ENCODE data around the gene DAW1.

DAW1 gene

GRCh38 chr2:227862227-227862740 lies 9.1 kb upstream of the DAW1 start:
- no peak for DNase-seq (ENCODE audit: low read depth)

DNA sequence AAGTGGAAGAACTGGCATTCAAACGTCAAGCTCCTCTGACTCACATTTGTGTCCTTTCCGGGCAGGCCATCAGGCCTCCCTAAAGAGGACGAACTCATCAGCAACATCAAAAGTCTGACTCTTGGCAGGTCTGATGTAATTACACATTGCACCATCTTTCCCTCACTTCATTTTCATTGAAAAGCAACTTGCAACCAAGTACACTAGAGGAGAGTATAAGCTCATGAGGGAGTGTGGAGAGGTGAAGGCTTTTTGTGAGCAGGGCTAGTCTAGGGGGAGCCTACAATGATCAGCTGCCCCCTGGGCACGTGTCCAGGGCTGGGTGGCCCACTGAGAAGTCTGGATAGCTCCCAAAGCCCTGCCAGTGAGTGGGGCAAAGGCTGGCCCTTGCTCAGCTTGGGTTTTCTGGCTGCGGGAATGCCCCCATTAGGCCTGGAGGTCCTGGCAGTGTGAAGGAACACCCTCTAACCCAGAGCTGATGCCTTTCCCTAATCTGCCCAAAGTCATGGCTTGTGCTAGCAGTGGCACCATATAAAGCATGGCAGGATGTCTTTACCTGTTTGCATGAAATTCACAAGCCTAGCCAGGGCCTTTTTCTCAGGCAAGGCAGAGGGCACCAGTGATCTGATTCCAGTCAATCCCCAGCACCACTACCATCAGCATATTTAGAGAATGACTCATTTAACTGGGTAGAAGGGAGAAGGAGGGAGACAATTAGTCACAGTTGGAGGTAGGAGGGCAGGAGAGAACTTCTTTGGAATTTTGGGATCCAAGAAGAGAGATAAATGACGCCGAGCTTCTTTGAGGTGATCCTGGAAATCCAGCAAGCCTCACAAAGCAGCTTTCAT lies 8.5 kb upstream of the DAW1 start:
- no peak for DNase-seq (ENCODE audit: low read depth)

GRCh38 chr2:227864161-227864756 lies 7.2 kb upstream of the DAW1 start:
- no peak for DNase-seq (ENCODE audit: low read depth)

GRCh38 chr2:227865291-227865690 lies 6.1 kb upstream of the DAW1 start:
- no peak for DNase-seq (ENCODE audit: low read depth)

DNA sequence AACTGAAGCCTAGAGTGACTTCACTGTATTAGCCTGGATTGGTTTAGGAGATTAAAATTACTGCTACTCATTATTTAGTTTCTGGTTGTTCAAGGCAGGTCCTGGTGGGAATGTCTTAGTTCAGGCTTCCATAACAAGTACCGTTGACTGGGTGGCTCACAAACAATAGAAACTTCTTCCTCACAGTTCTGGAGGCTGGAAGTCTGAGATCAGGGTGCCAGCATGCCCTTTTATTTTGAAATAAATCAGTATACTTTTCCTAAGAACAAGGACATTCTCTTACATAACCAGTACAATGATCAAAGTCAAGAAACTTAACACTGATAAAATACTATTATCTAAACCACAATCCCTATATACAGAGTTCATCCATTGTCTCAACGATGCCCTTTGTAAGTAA lies 4.0 kb upstream of the DAW1 start:
- DNase-seq (ENCODE audit: low read depth): no peak

DNA sequence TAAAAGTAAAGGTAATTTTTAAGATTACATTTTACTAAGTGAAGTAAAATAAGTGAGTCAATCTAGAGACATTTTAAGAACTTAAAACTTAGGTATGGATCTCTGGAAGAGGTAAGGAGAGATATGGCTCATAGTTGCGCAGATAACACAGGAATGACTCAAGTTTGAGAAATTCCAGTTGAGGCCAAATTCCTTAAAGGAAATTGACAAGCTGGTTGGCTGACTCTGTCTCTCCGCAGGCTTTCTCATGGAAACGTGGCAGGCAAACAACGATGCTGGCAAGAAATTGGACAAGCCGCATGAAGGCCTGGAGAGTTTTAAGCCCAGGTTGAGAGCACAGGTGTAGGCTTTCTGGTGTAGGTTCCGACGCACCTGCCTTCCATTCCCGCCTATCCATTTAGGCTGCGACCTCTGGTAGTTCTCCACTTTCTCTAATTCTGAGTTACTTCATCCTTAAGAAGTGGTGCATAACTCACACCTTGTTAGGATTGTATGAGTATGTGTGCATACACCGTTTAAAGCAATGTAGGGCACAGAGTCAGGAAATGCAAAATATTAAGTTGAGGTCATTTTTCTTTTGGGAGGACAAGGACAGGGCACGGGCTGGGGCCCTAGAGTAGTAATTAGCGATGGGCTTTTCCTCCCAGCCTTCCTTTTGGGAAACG lies 589 bp upstream of the DAW1 start:
- DNase-seq (ENCODE audit: low read depth): no peak

- DNase-seq (ENCODE audit: low read depth): no peak
Observed at GRCh38 chr2:227872676-227873075, 1.2 kb downstream of the DAW1 start.

DNA sequence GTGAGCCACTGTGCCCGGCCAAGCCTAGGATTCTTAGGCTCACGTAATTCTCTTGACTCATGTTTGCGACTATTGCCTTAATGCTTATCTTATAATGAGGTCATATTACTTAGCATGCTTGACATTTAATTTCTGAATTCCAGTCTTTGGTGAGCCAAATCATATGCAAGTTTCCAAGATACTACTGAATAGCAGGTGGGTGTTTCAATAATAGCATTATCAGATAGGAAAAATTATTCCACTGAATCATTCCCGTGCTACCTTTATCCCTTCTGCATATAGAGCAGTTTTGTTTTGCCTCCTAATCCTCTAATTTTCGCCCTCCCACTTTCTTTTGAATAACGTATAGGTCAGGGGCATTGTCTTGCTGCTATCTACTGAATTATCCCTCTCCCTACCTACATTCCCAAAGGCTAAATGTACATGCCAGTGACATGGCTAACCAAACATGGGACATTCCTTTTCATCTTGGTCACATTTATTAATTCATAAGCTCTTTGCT lies 4.9 kb downstream of the DAW1 start:
- DNase-seq (ENCODE audit: low read depth): no peak

- no peak for DNase-seq (ENCODE audit: low read depth)
Observed at GRCh38 chr2:227877421-227878310, 6.2 kb downstream of the DAW1 start.

- DNase-seq (ENCODE audit: low read depth): no peak
Observed at GRCh38 chr2:227880460-227880859, 9.0 kb downstream of the DAW1 start.

DNA sequence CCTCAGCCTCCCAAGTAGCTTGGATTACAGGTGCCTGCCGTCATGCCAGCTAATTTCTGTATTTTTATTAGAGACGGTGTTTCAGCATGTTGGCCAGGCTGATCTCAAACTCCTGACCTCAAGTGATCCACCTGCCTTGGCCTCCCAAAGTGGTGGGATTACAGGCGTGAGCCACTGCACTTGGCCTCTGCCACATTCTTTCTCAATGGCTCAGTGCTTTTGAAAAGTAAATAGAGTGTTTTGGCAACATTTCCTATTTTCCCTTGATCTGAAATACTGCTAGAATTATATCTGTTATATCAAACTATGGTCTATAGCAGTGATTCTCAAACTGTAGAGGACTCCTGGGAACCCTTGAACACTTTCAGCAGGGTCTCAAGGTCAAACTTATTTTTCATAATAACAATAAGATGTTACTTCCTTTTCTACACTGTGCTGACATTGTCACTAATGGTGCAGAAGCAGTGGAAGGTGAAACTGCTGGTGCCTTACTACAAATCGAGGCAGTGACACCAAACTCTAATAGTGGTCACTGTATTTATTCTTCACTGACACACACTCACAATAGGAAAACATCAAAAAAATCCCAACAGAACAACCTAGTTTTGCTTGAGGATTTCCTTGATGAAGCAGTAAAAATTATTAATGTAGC lies 10.6 kb downstream of the DAW1 start:
- DNase-seq (ENCODE audit: low read depth): no peak

GRCh38 chr2:227884511-227884947 lies 13.1 kb downstream of the DAW1 start:
- DNase-seq (ENCODE audit: low read depth): peak; percentile 11

- no peak for DNase-seq (ENCODE audit: low read depth)
Observed at GRCh38 chr2:227886149-227886548, 14.7 kb downstream of the DAW1 start.

DNA sequence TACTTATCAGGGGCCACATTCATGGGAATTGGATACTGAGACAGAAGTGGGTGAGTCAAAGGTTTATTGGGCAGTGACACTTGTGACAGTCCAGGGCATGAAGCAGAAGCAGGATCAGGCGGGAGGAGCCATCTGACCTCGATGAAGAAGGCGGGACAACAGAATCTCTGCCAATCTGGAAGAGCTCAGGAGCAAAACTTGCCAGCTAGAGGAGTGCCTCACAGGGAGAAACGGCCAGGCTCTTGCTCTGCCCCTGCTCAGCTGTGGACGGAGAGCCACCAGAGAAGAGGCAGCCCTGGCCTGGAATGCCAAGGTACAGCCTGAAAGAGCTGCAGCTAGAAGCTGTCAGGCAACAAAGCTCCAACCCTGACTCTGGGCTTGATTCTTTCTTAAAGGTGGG lies 16.9 kb downstream of the DAW1 start:
- no peak for DNase-seq (ENCODE audit: low read depth)

GRCh38 chr2:227889336-227889735 lies 17.9 kb downstream of the DAW1 start:
- DNase-seq (ENCODE audit: low read depth): no peak

GRCh38 chr2:227890495-227891079 lies 19.2 kb downstream of the DAW1 start:
- DNase-seq (ENCODE audit: low read depth): no peak

DNA sequence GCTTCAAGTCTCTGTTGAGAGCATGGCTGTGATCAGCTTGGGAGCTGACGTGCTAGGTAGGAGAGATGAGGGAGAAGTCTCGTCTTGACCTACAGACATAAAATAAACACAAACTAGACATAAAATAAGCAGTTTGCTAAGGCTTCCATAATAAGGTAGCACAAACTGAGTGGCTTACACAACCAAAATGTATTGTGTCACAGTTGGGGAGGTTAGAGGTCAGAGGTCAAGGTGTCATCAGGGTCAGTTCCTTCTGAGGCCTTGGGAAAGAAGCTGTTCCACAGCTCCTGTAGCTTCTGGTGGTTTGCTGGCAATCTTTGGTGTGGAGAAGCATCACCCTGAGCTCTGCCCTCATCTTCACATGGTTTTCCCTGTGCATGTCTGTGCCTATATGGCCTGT lies 20.2 kb downstream of the DAW1 start:
- DNase-seq (ENCODE audit: low read depth): no peak

DNA sequence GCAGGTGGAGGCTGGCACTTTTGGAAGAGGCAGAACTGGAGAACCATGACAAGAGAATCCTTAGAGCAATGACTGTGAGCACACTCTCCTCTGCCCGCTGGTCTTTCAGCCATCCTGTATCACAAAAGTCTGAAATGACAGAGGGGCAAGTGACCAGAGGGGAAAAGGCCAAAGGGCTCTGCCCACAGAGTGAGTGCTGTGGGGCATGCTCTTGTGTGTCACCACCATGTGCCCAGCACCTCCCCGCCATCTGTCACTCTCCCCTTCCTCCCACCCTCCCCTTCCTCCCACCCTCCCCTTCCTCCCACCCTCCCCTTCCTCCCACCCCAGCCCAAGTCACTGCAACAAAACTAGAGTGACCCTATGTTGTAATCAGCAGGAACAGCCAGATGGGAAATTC lies 31.9 kb downstream of the DAW1 start:
- DNase-seq (ENCODE audit: low read depth): no peak

GRCh38 chr2:227906991-227907390 lies 35.6 kb downstream of the DAW1 start:
- DNase-seq (ENCODE audit: low read depth): no peak

- no peak for DNase-seq (ENCODE audit: low read depth)
Observed at GRCh38 chr2:227908266-227909054, 37.0 kb downstream of the DAW1 start.
